Measurements from ENCODE around the gene NAT8L. TPM values are rescaled to one million over a fixed set of nuclear protein-coding genes. Genes with fewer than 3 reads are reported as not detected.

NAT8L gene
- total and polyA plus RNA-seq, 2 of the 4 experiments (the other 2 are of a cell fraction) = 0.05 TPM; not detected in 1

- BruUV-seq (replicated peaks) = no TSS peak
- H4K20me1 ChIP-seq (ENCODE audit: insufficient read depth, low read length) = no peaks in the 10 kb centered on the region
- H3K18ac ChIP-seq (ENCODE audit: low read depth, low read length) = no peak overlapping the region
- H2BK5ac ChIP-seq (ENCODE audit: low read depth, low read length, poor library complexity, severe bottlenecking) = no peak overlapping the region
- no peak overlapping the region for H4K8ac ChIP-seq (ENCODE audit: low read depth in 2 of 2, low read length in 2 of 2)
- no peak for TF ChIP-seq MXI1 (IDR thresholded peaks at IDR 0.05; ENCODE audit: borderline replicate concordance, low read depth, low read length)
- TF ChIP-seq NFE2L2 (IDR thresholded peaks at IDR 0.05; ENCODE audit: low read depth, low read length) = no peak
- no peak for TF ChIP-seq SMC3 (IDR thresholded peaks at IDR 0.05; ENCODE audit: low read depth, low read length)
- TF ChIP-seq MAFK (IDR thresholded peaks at IDR 0.05; ENCODE audit: low read depth, low read length) = no peak
- no peak for TF ChIP-seq POLR2A (IDR thresholded peaks at IDR 0.05; ENCODE audit: low read depth, low read length)
- TF ChIP-seq BHLHE40 (IDR thresholded peaks at IDR 0.05; ENCODE audit: low read depth, low read length) = no peak
- TF ChIP-seq, protein P1, sequence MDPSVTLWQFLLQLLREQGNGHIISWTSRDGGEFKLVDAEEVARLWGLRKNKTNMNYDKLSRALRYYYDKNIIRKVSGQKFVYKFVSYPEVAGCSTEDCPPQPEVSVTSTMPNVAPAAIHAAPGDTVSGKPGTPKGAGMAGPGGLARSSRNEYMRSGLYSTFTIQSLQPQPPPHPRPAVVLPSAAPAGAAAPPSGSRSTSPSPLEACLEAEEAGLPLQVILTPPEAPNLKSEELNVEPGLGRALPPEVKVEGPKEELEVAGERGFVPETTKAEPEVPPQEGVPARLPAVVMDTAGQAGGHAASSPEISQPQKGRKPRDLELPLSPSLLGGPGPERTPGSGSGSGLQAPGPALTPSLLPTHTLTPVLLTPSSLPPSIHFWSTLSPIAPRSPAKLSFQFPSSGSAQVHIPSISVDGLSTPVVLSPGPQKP (IDR thresholded peaks at IDR 0.05; ENCODE audit: borderline replicate concordance, low read depth, low read length) = no peak
- no peak for TF ChIP-seq RFX5 (IDR thresholded peaks at IDR 0.05; ENCODE audit: low read depth, low read length)
- TF ChIP-seq, protein P2, sequence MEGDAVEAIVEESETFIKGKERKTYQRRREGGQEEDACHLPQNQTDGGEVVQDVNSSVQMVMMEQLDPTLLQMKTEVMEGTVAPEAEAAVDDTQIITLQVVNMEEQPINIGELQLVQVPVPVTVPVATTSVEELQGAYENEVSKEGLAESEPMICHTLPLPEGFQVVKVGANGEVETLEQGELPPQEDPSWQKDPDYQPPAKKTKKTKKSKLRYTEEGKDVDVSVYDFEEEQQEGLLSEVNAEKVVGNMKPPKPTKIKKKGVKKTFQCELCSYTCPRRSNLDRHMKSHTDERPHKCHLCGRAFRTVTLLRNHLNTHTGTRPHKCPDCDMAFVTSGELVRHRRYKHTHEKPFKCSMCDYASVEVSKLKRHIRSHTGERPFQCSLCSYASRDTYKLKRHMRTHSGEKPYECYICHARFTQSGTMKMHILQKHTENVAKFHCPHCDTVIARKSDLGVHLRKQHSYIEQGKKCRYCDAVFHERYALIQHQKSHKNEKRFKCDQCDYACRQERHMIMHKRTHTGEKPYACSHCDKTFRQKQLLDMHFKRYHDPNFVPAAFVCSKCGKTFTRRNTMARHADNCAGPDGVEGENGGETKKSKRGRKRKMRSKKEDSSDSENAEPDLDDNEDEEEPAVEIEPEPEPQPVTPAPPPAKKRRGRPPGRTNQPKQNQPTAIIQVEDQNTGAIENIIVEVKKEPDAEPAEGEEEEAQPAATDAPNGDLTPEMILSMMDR (conservative IDR thresholded peaks at IDR 0.05; ENCODE audit: low read depth, low read length) = no peak
- TF ChIP-seq RAD21 (IDR thresholded peaks at IDR 0.05; ENCODE audit: low read length) = no peak
- TF ChIP-seq, protein P3, sequence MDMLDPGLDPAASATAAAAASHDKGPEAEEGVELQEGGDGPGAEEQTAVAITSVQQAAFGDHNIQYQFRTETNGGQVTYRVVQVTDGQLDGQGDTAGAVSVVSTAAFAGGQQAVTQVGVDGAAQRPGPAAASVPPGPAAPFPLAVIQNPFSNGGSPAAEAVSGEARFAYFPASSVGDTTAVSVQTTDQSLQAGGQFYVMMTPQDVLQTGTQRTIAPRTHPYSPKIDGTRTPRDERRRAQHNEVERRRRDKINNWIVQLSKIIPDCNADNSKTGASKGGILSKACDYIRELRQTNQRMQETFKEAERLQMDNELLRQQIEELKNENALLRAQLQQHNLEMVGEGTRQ (IDR thresholded peaks at IDR 0.05; ENCODE audit: low read depth, low read length) = no peak
- no peak overlapping the region for H3K27ac ChIP-seq (ENCODE audit: insufficient read depth, low read length)
- no peak overlapping the region for H3K4me2 ChIP-seq (ENCODE audit: low read depth, low read length)
- no peak overlapping the region for H3K4ac ChIP-seq (ENCODE audit: low read depth, low read length)
- H3K79me1 ChIP-seq (ENCODE audit: low read depth in 1 of 2, low read length in 2 of 2) = no peaks in the 10 kb centered on the region
- no peak overlapping the region for H2BK120ac ChIP-seq (ENCODE audit: low read depth, low read length)
- DNase-seq (no peak), ATAC-seq (ENCODE audit: low read depth) (no peak)
- dilution Hi-C loops (cut with HindIII; ENCODE audit: low sequenced_read_pairs, unreplicated experiment) = no loop called here
- no peak overlapping the region for H3K23ac ChIP-seq (ENCODE audit: low read depth, low read length)
- H3K9ac ChIP-seq (ENCODE audit: low read depth, low read length) = no peak overlapping the region
- H2AFZ ChIP-seq (replicated peaks; ENCODE audit: low read length, poor library complexity) = no peak overlapping the region
- no peaks in the 10 kb centered on the region for H3K9me1 ChIP-seq (ENCODE audit: insufficient read depth, low read length)
- no peak overlapping the region for H2AK5ac ChIP-seq (ENCODE audit: low read depth, low read length)
- no peaks in the 10 kb centered on the region for H3K36me3 ChIP-seq (ENCODE audit: control insufficient read depth, insufficient read depth, low read length)
- no peak overlapping the region for H3K56ac ChIP-seq (ENCODE audit: extremely low read depth, insufficient read depth, low read length)
- H4K5ac ChIP-seq (ENCODE audit: low read depth, low read length) = no peak overlapping the region
- H3K4me1 ChIP-seq (ENCODE audit: control insufficient read depth, insufficient read depth, low read length) = no peaks in the 10 kb centered on the region
- no peak overlapping the region for H3K4me3 ChIP-seq (ENCODE audit: insufficient read depth, low read depth, low read length)
- in situ Hi-C loops (cut with MboI; ENCODE audit: low sequenced_read_pairs) = no loop called here
- no peak overlapping the region for H2BK15ac ChIP-seq (ENCODE audit: low read depth, low read length)
- H2AK9ac ChIP-seq (replicated peaks; ENCODE audit: low read depth, low read length, poor library complexity) = no peak overlapping the region
- H3K9me3 ChIP-seq (ENCODE audit: control insufficient read depth, insufficient read depth, low read length) = no peaks in the 10 kb centered on the region
- H3K14ac ChIP-seq (replicated peaks; ENCODE audit: low read depth, low read length) = no peak overlapping the region
- no peak overlapping the region for H4K91ac ChIP-seq (ENCODE audit: insufficient read depth, low read depth, low read length)
- POLR2A ChIA-PET (ENCODE audit: unreplicated experiment) = no interaction called here
- CTCF ChIA-PET = no interaction called here
- 77% methylated on average over 4 of the region's 8 CpGs; no CpG with 5 or more reads in 1 of the 2 experiments for WGBS, 2 experiments (ENCODE audit: extremely low coverage in 2 of 2, insufficient read length in 1 of 2)
- no peak overlapping the region for H2BK20ac ChIP-seq (ENCODE audit: low read depth, low read length)
- intact Hi-C loops (cut with micrococcal nuclease) = no loop called here
- H3K27me3 ChIP-seq (ENCODE audit: control insufficient read depth, insufficient read depth, low read length) = peaks cover 31% of the 10 kb centered on the region
Observed at GRCh38 chr4:2085496-2085901, 26.4 kb downstream of the NAT8L start.
